ENCODE data around the gene ALB.
"Not testable (repeated sequence)": the region's sequence is repeated elsewhere in the genome, so short reads cannot be mapped to it uniquely, and the experiment has no call there.

GRCh38 chr4:73369506-73370199, 34.4 kb upstream of the ALB start:
- TF ChIP-seq CTCF, POLR2A (IDR thresholded peaks at IDR 0.05): not testable (repeated sequence)

Measured in body of pancreas (tissue), 4 donors.